ACC112 (cell line): ENCODE results near the gene TCAP.

Experiments
- H2AFZ ChIP-seq: fragments of 200-600 bp; sonication (generic); one replicate; pipeline ENCODE4 v1.6.0; 2017; ENCODE audit warnings: antibody characterized with exemption, low read length; ENCODE audit not compliant: unreplicated experiment
- H3K27ac ChIP-seq: fragments of 200-600 bp; sonication (generic); 2 replicates; pipeline ENCODE4 v1.5.1; 2014; ENCODE audit warnings: low read depth, mild to moderate bottlenecking, antibody characterized with exemption, low read length, moderate library complexity
- H3K27me3 ChIP-seq: fragments of 200-600 bp; sonication (generic); 2 replicates; pipeline ENCODE4 v1.6.1; 2014; ENCODE audit warnings: mild to moderate bottlenecking, antibody characterized with exemption, low read length, moderate library complexity, mixed read lengths; ENCODE audit not compliant: insufficient read depth
- H3K36me3 ChIP-seq: fragments of 200-600 bp; sonication (generic); 2 replicates; pipeline ENCODE4 v1.6.1; 2016; ENCODE audit warnings: mild to moderate bottlenecking, antibody characterized with exemption, low read length, moderate library complexity, mixed read lengths; ENCODE audit not compliant: insufficient read depth
- H3K4me1 ChIP-seq: fragments of 200-600 bp; sonication (generic); one replicate; pipeline ENCODE4 v1.6.1; 2016; ENCODE audit warnings: low read length, mixed read lengths; ENCODE audit not compliant: insufficient read depth, unreplicated experiment, control insufficient read depth
- H3K4me3 ChIP-seq: fragments of 200-600 bp; sonication (generic); 2 replicates; pipeline ENCODE4 v1.5.1; 2014; ENCODE audit warnings: mild to moderate bottlenecking, low read depth, low read length
- H3K79me2 ChIP-seq: fragments of 200-600 bp; sonication (generic); one replicate; pipeline ENCODE4 v1.6.0; 2016; ENCODE audit warnings: low read length; ENCODE audit not compliant: control insufficient read depth, unreplicated experiment, insufficient read depth

TCAP gene

DNA sequence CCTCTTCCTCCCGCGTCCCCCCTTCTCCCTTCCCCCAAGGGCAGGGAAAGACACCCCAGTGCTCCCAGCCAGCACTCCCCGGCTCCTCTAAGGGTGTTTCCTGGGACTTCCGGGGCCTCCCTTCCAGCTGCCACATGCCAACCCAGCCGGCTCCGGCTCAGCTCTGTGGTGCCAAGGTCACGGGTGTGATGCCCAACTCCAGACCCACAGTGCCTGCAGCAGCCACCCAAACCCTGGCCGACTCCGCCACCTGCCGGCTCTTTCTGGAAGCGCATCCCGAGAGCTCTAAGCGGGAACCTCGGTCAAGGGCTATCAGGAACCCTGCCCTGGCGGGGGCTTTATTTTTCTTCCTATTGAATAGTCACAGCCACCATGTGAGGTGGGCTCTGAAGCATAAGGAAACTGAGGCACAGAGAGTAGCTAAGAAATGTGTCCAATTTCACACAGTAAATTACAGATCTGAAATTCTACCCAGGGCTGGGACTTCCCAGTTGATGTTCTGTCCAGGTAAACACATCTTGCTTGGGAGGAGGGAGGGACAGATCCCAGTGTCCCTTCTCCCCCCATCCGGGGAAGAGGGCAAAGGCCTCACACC lies 41.7 kb upstream of the TCAP start:
- H3K27ac ChIP-seq: no peak overlapping the region
- no peak overlapping the region for H3K4me3 ChIP-seq
- peaks cover 41% of the 10 kb centered on the region for H3K27me3 ChIP-seq
- H3K36me3 ChIP-seq: no peaks in the 10 kb centered on the region
- peaks cover 7% of the 10 kb centered on the region for H3K4me1 ChIP-seq
- H3K79me2 ChIP-seq: no peaks in the 10 kb centered on the region
- H2AFZ ChIP-seq: no peak overlapping the region

DNA sequence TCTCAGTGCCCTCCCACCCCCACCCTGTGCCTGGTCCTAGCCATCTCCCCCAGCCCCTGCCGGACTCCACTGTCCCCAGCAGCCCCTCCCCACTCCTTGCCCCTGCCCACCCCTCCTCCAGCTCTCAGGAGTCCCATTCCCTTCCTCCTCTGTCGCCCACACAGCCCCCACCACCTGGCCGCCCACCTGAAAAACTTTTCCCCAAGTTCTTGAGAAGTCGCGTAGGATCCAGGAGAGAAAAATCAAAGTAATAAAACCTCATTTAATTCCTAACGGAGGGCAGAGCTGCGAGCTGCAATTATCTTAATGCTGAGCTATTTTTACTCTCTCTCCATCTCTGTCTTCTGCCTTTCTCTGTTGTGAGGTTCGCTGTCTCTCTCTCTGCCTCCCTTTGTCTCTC lies 40.8 kb upstream of the TCAP start:
- Histone ChIP-seq H3K36me3 (no peaks in the 10 kb centered on the region), H3K4me3 (no peak overlapping the region), H3K79me2 (no peaks in the 10 kb centered on the region), H3K27ac (no peak overlapping the region), H3K27me3 (peaks cover 48% of the 10 kb centered on the region), H2AFZ (no peak overlapping the region), H3K4me1 (peaks cover 7% of the 10 kb centered on the region)

DNA sequence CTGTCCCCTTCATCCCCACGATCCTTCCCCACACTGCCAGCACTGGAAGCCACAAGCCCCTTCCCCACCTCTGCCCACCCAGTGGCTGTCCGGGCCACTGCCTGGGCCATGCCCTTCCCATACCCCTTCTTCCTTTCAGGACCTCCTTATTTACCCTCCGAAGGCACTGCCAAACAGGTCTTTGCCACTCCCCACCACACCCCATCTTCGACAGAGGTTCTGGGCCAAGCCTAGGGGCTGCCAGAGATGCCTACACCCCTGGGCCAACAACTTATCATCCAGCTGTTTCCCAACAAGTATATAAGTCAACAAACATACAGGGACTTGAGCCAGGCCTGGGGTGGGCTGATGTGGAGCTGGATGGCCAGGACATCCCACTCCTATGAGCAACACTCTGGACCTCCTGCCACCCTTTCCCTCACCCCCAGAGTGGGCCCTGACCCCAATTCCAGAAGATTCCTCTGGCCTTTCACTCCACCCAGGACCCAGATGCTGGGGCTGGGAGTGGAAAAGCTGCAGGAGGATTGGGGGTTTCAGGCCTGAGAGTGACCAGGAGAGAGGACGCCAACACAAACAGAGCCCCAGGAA lies 39.9 kb upstream of the TCAP start:
- Histone ChIP-seq H3K36me3 (no peaks in the 10 kb centered on the region), H3K4me3 (no peak overlapping the region), H2AFZ (no peak overlapping the region), H3K27ac (no peak overlapping the region), H3K79me2 (no peaks in the 10 kb centered on the region), H3K4me1 (peaks cover 7% of the 10 kb centered on the region), H3K27me3 (peaks cover 48% of the 10 kb centered on the region)

DNA sequence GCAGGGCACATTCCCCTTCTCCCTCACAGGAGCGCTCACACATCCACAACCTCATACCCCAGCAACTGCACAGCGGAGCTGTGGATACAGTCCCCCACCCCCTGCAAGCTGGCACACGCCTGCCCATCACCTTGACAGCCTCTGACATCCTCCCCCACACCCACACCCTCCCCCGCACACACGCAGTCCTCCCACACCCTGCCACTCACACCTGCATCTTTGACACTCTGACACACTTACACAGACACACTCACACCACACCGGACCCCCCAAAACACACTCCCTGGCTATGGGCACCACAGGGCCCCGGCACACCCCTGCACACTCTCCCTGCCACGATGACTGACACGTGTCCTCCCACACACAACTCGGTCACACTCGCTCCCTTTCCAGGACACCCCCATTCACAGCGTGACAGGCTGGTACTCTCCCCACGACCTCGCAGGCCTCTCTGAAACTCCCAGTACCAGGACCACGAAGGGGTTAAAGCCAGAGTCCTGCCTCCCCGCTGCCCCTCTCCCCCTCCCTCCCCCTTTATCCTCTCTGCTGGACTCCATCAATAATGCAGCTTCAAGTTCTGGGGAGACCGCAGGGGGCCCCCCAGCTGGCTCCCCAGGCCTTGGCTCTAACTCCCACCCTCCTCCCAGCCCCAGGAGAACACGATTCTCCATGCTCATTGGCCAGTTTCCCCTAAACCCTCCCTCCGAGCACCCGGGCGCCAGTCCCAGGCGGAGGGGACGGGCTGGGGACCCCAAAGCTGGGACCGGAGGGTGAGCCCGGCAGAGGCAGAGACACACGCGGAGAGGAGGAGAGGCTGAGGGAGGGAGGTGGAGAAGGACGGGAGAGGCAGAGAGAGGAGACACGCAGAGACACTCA lies 38.7 kb upstream of the TCAP start, which contains the start of gene PPP1R1B:
Gene PPP1R1B, plus strand, starts transcription at position 782 of the 876 bp plus-strand sequence. CDS start 441 bp downstream, outside the sequence.
- H2AFZ ChIP-seq: peak within 1 kb of the TSS; percentile 76
- H3K4me3 ChIP-seq: peak within 1 kb of the TSS; percentile 70
- no peaks in the 10 kb centered on the region for H3K79me2 ChIP-seq
- H3K4me1 ChIP-seq: peaks cover 7% of the 10 kb centered on the region
- peaks cover 42% of the 10 kb centered on the region for H3K27me3 ChIP-seq
- no peaks in the 10 kb centered on the region for H3K36me3 ChIP-seq
- H3K27ac ChIP-seq: no peak within 1 kb of the TSS

GRCh38 chr17:39627047-39627711 lies 38.0 kb upstream of the TCAP start:
- Histone ChIP-seq H3K4me1 (peaks cover 7% of the 10 kb centered on the region), H3K36me3 (no peaks in the 10 kb centered on the region), H3K4me3 (peak overlapping the region; percentile 70), H3K79me2 (no peaks in the 10 kb centered on the region), H2AFZ (peak overlapping the region; percentile 76), H3K27ac (no peak overlapping the region), H3K27me3 (peaks cover 43% of the 10 kb centered on the region)

DNA sequence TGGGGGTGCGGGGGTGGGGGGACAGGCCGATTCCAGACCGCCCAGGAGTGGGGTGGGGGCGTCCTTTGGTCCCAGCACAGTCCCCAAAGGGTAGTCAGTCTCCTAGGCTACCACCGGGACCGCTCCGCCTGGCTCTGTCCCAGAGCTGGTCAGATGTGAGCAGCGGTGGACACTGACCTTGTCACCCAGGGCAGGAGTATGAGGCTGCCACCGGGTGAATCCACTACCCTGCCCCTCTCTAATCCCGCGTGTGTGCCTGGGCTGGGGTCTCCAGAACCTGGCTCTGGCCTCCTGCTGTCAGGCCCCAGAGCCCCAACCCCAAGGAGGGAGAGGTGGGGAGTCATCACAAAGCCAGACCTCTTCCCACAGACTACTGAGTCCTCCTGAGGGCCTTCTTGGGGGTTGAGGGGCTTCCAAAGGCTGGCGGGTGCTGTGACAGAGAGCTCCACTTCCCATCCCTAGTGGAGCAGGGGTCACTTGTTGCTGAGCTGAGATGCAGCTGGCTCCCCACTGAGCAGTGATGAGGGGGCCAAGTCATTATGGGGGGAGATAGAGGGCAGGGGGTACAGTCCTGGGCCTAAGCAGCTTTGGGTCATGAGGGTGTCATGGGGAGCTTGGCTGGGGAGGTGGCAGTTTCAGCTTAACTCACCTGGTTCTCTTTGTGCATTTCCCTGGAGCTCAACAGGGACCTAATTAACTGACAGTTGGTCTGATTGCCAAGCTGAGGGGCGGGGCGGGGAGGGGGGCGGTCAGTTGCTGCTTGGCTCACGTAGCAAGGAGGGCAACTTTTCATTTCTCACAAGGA lies 37.2 kb upstream of the TCAP start:
- Histone ChIP-seq H3K27me3 (peaks cover 43% of the 10 kb centered on the region), H3K4me3 (no peak overlapping the region), H3K36me3 (no peaks in the 10 kb centered on the region), H2AFZ (no peak overlapping the region), H3K27ac (no peak overlapping the region), H3K4me1 (peaks cover 7% of the 10 kb centered on the region), H3K79me2 (no peaks in the 10 kb centered on the region)

- H3K27me3 ChIP-seq: peaks cover 43% of the 10 kb centered on the region
- H3K4me3 ChIP-seq: no peak overlapping the region
- H3K79me2 ChIP-seq: no peaks in the 10 kb centered on the region
- no peak overlapping the region for H2AFZ ChIP-seq
- H3K27ac ChIP-seq: no peak overlapping the region
- H3K4me1 ChIP-seq: peaks cover 7% of the 10 kb centered on the region
- H3K36me3 ChIP-seq: no peaks in the 10 kb centered on the region
Observed at GRCh38 chr17:39628655-39629493, 36.3 kb upstream of the TCAP start.

- Histone ChIP-seq H3K4me1 (peaks cover 7% of the 10 kb centered on the region), H3K4me3 (no peak overlapping the region), H3K27ac (no peak overlapping the region), H3K36me3 (no peaks in the 10 kb centered on the region), H2AFZ (no peak overlapping the region), H3K27me3 (peaks cover 43% of the 10 kb centered on the region), H3K79me2 (no peaks in the 10 kb centered on the region)
Observed at GRCh38 chr17:39629494-39629880, 35.7 kb upstream of the TCAP start.

- Histone ChIP-seq H3K4me1 (peaks cover 7% of the 10 kb centered on the region), H2AFZ (no peak overlapping the region), H3K27ac (no peak overlapping the region), H3K4me3 (no peak overlapping the region), H3K27me3 (peaks cover 43% of the 10 kb centered on the region), H3K79me2 (no peaks in the 10 kb centered on the region), H3K36me3 (no peaks in the 10 kb centered on the region)
Observed at GRCh38 chr17:39629898-39630297, 35.3 kb upstream of the TCAP start.
